HEK293T (cell line): ENCODE data around the gene NUDT22.

Experiments
- BHLHE40 ChIP-seq: fragments of 450-650 bp; IDR thresholded peaks from 2 replicates; pipeline ENCODE4 v1.6.1; 2016; ENCODE audit warnings: mild to moderate bottlenecking, moderate library complexity, borderline replicate concordance
- LEF1 ChIP-seq: fragments of 450-650 bp; IDR thresholded peaks from 2 replicates; pipeline ENCODE4 v1.6.1; 2017; ENCODE audit warnings: mild to moderate bottlenecking, borderline replicate concordance
- NFRKB ChIP-seq: fragments of 450-650 bp; IDR thresholded peaks from 2 replicates; pipeline ENCODE4 v1.6.1; 2016; ENCODE audit warnings: mild to moderate bottlenecking, moderate library complexity
- SUZ12 ChIP-seq: fragments of 450-650 bp; IDR thresholded peaks from 2 replicates; pipeline ENCODE4 v1.6.1; 2016; ENCODE audit warnings: mild to moderate bottlenecking

DNA sequence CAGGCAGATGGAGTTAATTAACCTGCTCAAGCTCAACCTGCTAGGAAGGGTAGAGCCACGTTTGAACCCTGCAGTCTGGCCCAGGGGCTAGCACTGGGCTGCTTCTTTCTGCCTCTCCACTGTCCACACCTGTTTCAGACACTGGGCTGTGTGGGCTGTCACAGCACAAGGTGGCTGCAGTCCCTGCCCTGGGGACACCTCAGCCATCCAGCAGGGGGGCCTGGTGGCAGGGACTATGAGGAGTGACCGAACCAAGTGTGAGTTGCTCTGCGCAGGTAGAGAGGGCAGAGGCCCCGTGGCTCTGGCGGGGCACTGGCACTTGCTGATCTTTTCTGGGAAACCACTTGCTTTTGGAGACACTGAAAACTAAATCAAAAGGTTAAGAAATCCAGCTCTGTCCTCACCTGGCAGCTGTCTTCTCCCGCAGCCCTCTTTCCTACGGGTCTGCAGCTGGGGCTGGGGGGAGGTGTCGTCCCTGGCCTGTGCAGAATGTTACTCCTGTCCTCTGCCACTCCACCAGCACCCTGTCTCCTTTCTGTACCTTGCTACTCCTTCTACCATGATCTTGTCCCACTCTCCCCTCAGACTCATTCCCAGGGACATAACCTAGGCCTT is 52.6 kb downstream of the NUDT22 start:
- TF ChIP-seq LEF1 (no peak), NFRKB (no peak), SUZ12 (no peak), BHLHE40 (no peak)
